Lung (tissue), 12 donors: Measurements from ENCODE around the gene GUF1. TPM values are rescaled to one million over a fixed set of nuclear protein-coding genes. Genes with fewer than 3 reads are reported as not detected.

Experiments used
- ATAC-seq: fragments of 200-7000 bp; cut with Tn5 transposase; one replicate; pipeline ENCODE4 v1.9.1; 2020; ENCODE audit warnings: moderate number of reproducible peaks; ENCODE audit not compliant: insufficient read depth, low FRiP score
- DNase-seq, 3 donors: peaks; one replicate each; pipeline ENCODE4 v3.0.0-alpha.2; 2013 to 2017
- H3K27ac ChIP-seq, 2 donors: one replicate each; pipeline ENCODE4 v1.5.1; 2013; ENCODE audit warnings: mild to moderate bottlenecking in 2 of 2, moderate library complexity in 2 of 2, control low read depth in 1 of 2, inconsistent platforms in 1 of 2, low read depth in 1 of 2, low read length in 1 of 2
- H3K27me3 ChIP-seq, 3 donors: one replicate each; pipeline ENCODE4 v1.5.1; 2013; ENCODE audit warnings: low read length in 2 of 3; ENCODE audit not compliant: control insufficient read depth in 3 of 3, insufficient read depth in 3 of 3
- H3K36me3 ChIP-seq, 4 donors: one replicate each; pipeline ENCODE4 v1.5.1; 2013; ENCODE audit warnings: low read length in 4 of 4, mild to moderate bottlenecking in 1 of 4, moderate library complexity in 1 of 4; ENCODE audit not compliant: control insufficient read depth in 4 of 4, insufficient read depth in 4 of 4
- H3K4me1 ChIP-seq, 5 donors: one replicate each; pipeline ENCODE4 v1.5.1; 2013; ENCODE audit warnings: low read length in 5 of 5, mild to moderate bottlenecking in 2 of 5, moderate library complexity in 1 of 5; ENCODE audit not compliant: control insufficient read depth in 5 of 5, insufficient read depth in 5 of 5
- H3K4me3 ChIP-seq: one replicate; pipeline ENCODE4 v1.5.1; 2013; ENCODE audit warnings: mild to moderate bottlenecking, control low read depth, moderate library complexity
- H3K9ac ChIP-seq, 2 donors: one replicate each; pipeline ENCODE4 v1.5.1; 2013; ENCODE audit warnings: low read length in 2 of 2, control low read depth in 1 of 2; ENCODE audit not compliant: insufficient read depth in 1 of 2
- H3K9me3 ChIP-seq, 4 donors: one replicate each; pipeline ENCODE4 v1.5.1; 2013; ENCODE audit warnings: low read length in 3 of 4, mild to moderate bottlenecking in 1 of 4, moderate library complexity in 1 of 4; ENCODE audit not compliant: control insufficient read depth in 4 of 4, insufficient read depth in 3 of 4
- WGBS, 2 donors: extraction: QIAGEN DNeasy Blood & Tissue Kit; methylation state at CpG; one replicate each; pipeline ENCODE4 v1.1.7; 2013; 5-methylcytosine and 5-hydroxymethylcytosine counted together
- polyA plus RNA-seq, 2 donors: library from polyadenylated mRNA; stranded (reverse); fragments of 200-250 nt; gene quantifications; one replicate each; pipeline ENCODE4 v1.2.1, GENCODE V29; 2013
- total RNA-seq, 2 donors: library from RNA; depleted of rRNA in 1 of 2; stranded (reverse); fragments of >200 nt in 1 of 2; gene quantifications; one replicate each; pipeline ENCODE4 v1.2.1, GENCODE V29; 2014 to 2021
- TF ChIP-seq, protein P1 (sequence below): IDR thresholded peaks from 2 replicates; pipeline ENCODE4 v1.5.1; 2012; ENCODE audit warnings: mild to moderate bottlenecking; ENCODE audit errors: control extremely low read depth, extremely low read depth
- donor health status: control.
- donor health status: control.
- donor health status: Bipolar disorder and iron deficiency.
- donor health status: healthy.
- donor health status: DM: yes; HTN: yes; CAD: no.

Gene GUF1
- total and polyA plus RNA-seq, 4 donors: 9.2 to 27.4 (median 17.2) TPM

DNA sequence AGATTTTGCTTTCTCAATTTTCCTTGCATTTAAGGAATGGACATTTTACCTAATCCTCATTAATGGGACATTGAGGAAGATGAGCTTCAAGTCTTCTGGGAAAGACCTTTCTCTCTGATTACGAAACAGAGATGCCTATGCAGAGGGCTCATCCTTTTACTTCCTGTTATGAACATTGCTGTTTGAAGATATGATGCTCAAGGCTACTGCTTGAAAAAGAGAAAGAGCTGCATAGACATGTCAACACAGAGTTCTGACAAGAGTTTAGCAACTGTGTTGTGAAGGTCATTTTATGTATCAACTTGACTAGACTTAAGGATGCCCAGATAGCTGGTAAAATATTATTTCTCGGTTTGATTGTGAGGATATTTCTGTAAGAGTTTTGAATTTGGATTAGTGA, 62.0 kb downstream of the GUF1 start:
- no peaks in the 10 kb centered on the region for H3K36me3 ChIP-seq
- H3K27ac ChIP-seq: no peak overlapping the region
- no peaks in the 10 kb centered on the region for H3K9me3 ChIP-seq
- ATAC-seq (no peak), DNase-seq (no peak)
- no peak overlapping the region for H3K9ac ChIP-seq
- no peak overlapping the region for H3K4me3 ChIP-seq
- 88% methylated on average over 2 of the region's 2 CpGs for WGBS, 2 donors
- TF ChIP-seq, protein P1, sequence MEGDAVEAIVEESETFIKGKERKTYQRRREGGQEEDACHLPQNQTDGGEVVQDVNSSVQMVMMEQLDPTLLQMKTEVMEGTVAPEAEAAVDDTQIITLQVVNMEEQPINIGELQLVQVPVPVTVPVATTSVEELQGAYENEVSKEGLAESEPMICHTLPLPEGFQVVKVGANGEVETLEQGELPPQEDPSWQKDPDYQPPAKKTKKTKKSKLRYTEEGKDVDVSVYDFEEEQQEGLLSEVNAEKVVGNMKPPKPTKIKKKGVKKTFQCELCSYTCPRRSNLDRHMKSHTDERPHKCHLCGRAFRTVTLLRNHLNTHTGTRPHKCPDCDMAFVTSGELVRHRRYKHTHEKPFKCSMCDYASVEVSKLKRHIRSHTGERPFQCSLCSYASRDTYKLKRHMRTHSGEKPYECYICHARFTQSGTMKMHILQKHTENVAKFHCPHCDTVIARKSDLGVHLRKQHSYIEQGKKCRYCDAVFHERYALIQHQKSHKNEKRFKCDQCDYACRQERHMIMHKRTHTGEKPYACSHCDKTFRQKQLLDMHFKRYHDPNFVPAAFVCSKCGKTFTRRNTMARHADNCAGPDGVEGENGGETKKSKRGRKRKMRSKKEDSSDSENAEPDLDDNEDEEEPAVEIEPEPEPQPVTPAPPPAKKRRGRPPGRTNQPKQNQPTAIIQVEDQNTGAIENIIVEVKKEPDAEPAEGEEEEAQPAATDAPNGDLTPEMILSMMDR: no peak
- no peaks in the 10 kb centered on the region for H3K4me1 ChIP-seq
- H3K27me3 ChIP-seq: peaks cover 0 to 6% (median 0%) of the 10 kb centered on the region in 3 donors

Other genes starting within 250 kb of the GUF1 start
- gene KCTD8, start 229.6 kb upstream of the GUF1 start, total RNA-seq: under 1 TPM; 0.06 to 0.17 TPM
- under 1 TPM; 0.02 to 0.14 TPM for gene KCTD8, start 229.6 kb upstream of the GUF1 start, polyA plus RNA-seq
- not detected for gene YIPF7, start 26.8 kb upstream of the GUF1 start, total RNA-seq
- not detected for gene YIPF7, start 26.8 kb upstream of the GUF1 start, polyA plus RNA-seq
- gene GNPDA2, start 48.1 kb downstream of the GUF1 start, total RNA-seq: 10 to 100 TPM; 12.0 to 28.9 TPM
- 10 to 100 TPM in 1 of 2 donors, 1 to 10 TPM in 1; 8.6 to 12.2 TPM for gene GNPDA2, start 48.1 kb downstream of the GUF1 start, polyA plus RNA-seq